ENCODE results near the gene LAP3.
"Not testable (repeated sequence)": the region's sequence is repeated elsewhere in the genome, so short reads cannot be mapped to it uniquely, and the experiment has no call there.

The LAP3 gene

DNA sequence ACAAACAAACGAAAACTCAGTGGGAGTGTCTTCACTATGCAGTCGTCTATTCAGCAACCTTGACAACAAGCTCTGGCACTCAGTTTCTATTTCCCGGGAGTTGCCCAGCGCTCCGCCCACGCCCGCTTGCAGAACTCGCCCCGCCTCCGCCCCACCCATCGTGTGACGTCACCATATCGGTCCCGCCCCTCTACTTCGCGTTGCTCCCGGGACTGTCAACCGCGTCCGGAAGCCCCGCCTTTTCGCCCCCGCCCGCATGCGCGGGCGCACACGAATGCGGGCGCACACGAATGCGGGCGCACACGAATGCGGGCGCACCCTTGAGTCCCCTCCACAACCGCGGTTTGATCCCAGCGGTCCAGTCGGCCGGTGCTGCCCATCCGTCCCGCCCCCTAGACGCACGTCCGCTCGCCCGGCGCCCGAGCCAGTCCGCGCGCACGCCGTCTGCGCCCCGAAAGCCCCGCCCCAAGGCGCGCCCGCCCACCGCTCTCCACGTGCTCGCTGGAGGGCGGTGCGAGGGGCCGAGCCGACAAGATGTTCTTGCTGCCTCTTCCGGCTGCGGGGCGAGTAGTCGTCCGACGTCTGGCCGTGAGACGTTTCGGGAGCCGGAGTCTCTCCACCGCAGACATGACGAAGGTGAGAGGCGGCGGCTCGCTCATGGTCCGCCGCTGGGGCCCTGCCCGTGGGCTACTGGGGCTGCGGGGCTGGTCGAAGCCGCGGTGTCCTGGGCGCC, at the start of gene LAP3:
Gene LAP3, plus strand, starts transcription at position 267 of the 733 bp plus-strand sequence. Its CDS starts 268 bp downstream, at position 535.
- peak; percentile 95 to 100 (median 98) for DNase-seq (ENCODE audit: low read depth in 2 of 3, low spot score in 1 of 3)

GRCh38 chr4:17528551-17529165, 48.3 kb upstream of the LAP3 start:
- DNase-seq (ENCODE audit: low read depth in 2 of 3, low spot score in 1 of 3), result no peak

- no peak for DNase-seq (ENCODE audit: low read depth in 2 of 3, low spot score in 1 of 3)
Observed at GRCh38 chr4:17531538-17532285, 45.3 kb upstream of the LAP3 start.

DNA sequence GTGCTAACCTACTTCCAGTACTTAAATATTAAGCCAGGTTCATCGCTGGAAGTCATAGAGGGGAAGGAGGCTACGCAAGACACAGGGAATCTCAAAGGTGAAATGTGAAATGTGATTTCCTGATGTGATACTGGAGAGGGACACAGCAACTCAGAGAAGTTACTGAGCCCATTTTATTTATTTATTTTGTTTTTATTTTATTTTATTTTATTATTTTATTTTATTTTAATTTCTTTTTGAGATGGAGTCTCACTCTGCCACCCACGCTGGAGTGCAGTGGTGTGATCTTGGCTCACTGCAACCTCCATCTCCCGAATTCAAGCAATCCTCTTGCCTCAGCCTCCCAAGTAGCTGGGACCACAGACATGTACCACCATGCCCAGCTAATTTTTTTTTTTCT, 42.3 kb upstream of the LAP3 start:
- DNase-seq (ENCODE audit: low read depth in 2 of 3, low spot score in 1 of 3), result no peak

- DNase-seq (ENCODE audit: low read depth in 2 of 3, low spot score in 1 of 3), result no peak
Observed at GRCh38 chr4:17535242-17535641, 41.8 kb upstream of the LAP3 start.

DNA sequence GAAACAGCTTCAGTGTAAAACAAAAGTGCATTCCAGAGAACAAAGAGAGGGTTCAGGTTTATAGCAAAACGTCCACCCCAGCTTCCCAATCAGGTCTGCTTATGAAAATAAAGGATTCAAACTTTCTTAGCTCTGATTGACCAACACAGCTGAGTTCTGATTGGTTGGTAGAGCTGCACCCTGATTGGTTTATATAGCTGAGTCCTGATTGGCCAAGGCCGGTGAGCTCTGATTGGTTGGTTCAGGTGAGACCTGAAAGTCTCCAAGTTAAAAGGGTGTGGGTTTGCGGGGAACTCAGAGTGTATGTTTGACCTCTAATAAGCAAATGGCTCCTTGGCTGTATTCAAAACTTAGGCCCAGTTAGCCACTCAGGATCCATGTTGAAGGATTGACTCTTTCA, 41.1 kb upstream of the LAP3 start:
- DNase-seq (ENCODE audit: low read depth in 2 of 3, low spot score in 1 of 3), result no peak

GRCh38 chr4:17537060-17537459, 39.9 kb upstream of the LAP3 start:
- not testable (repeated sequence) for DNase-seq (ENCODE audit: low read depth in 2 of 3, low spot score in 1 of 3)

- no peak for DNase-seq (ENCODE audit: low read depth in 2 of 3, low spot score in 1 of 3)
Observed at GRCh38 chr4:17544205-17544604, 32.8 kb upstream of the LAP3 start.

DNA sequence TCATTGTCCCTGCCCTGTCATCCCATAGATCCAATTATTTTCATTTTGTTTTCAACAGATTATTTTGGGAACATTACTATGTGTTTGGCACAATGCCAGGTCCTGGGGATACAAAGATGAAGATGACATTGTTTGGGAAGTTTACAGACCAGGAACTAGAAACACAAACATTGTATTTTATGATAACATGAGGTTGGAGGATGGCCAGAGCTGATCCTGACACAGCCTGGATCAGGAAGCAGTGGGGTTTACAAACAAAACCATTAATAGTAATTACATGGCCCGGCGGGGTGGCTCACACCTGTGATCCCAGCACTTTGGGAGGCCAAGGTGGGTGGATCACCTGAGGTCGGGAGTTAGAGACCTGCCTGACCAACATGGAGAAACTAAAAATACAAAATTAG, 32.2 kb upstream of the LAP3 start:
- DNase-seq (ENCODE audit: low read depth in 2 of 3, low spot score in 1 of 3), result no peak

- DNase-seq (ENCODE audit: low read depth in 2 of 3, low spot score in 1 of 3), result no peak
Observed at GRCh38 chr4:17545374-17546140, 31.4 kb upstream of the LAP3 start.

GRCh38 chr4:17546222-17546621, 30.8 kb upstream of the LAP3 start:
- DNase-seq (ENCODE audit: low read depth in 2 of 3, low spot score in 1 of 3), result no peak

DNA sequence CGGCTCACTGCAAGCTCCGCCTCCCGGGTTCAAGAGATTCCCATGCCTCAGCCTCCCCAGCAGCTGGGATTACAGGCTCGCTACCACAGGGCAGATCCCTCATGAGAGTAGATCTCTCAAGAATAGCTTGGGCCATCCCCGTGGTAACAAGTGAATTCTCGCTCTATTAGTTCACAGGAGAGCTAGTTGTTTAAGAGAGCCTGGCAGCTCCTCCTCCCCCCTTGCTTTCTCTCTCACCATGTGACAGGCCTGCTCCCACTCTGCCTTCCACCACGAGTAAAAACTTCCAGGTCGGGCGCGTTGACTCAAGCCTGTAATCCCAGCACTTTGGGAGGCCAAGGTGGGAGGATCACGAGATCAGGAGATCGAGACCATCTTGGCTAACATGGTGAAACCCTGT, 30.3 kb upstream of the LAP3 start:
- no peak for DNase-seq (ENCODE audit: low read depth in 2 of 3, low spot score in 1 of 3)

- no peak for DNase-seq (ENCODE audit: low read depth in 2 of 3, low spot score in 1 of 3)
Observed at GRCh38 chr4:17550549-17550948, 26.4 kb upstream of the LAP3 start.

DNA sequence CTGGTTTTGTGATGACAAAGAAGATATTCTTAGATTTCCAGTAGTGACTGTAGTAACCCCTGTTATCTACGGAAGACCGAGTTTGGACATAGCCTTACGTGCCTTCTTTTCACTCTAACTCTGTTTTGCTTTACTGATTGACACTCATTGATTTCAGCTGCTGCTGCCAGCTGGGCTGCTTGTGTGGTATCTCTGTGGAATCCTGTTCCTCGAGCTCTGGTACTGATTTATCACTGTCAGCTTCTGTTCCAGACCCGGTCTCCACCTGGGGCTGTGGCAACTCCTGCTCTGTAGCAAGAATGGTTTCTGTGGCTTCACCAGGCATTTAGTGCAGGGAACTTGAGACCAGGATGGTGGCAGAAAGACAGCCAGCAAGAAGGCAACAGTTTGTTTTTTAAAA, 24.6 kb upstream of the LAP3 start:
- no peak for DNase-seq (ENCODE audit: low read depth in 2 of 3, low spot score in 1 of 3)

GRCh38 chr4:17554568-17554967, 22.4 kb upstream of the LAP3 start:
- DNase-seq (ENCODE audit: low read depth in 2 of 3, low spot score in 1 of 3), result no peak

DNA sequence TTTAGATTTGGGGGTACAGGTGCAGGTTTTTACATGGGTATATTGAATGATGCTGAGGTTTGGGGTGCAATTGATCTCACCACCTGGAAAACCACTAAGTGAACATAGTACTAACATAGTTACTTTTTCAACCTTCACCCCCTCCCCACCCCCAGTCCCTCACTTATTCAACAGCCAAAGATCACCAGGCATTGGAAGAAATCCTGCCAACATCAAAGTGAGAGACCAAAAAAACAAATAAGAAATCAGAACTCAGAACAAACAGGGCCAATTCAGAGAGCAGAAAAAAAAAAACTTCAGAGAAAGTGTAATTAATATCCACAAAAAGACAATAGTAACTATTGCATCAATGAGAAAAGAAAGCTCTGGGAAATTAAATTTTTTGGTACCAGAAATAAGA, 20.5 kb upstream of the LAP3 start:
- no peak for DNase-seq (ENCODE audit: low read depth in 2 of 3, low spot score in 1 of 3)

- no peak for DNase-seq (ENCODE audit: low read depth in 2 of 3, low spot score in 1 of 3)
Observed at GRCh38 chr4:17557880-17558279, 19.1 kb upstream of the LAP3 start.

DNA sequence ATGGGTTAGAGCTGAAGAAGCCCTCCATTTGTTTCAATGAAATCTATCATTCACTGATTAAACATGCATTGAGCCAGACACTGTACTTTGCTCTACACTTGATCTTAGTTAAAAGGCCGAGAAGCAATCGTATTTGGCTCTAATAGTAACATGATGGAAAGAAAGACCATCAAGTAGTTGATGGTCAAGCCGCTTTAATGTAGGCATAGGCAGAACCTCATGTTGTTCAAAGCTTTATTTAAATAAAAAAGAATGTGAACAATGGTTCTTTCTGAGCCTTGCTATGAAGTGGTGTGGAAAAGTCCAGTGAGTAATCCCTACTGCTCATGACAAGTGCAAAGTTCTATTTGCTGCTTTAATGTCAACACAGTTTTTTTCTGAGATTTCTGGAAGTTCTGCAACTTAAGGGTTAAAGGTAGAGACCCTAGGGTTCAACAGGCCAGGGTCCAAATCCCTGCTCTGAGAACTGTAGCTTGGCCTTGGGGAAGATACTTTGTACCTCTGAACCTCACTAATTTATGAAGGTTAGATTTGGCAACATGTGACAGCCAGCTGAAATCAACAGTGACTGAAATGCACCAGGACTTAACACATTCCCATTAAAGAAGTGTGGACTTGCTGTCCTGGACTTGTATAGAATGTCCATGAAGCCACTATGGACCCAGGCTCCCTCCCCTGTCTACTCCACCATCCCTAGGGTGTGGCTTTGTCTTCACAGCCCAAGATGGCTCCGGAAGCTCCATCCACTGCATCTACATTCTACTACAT, 17.9 kb upstream of the LAP3 start:
- DNase-seq (ENCODE audit: low read depth in 2 of 3, low spot score in 1 of 3), result no peak

GRCh38 chr4:17559709-17560048, 17.3 kb upstream of the LAP3 start:
- DNase-seq (ENCODE audit: low read depth in 2 of 3, low spot score in 1 of 3), result no peak

- DNase-seq (ENCODE audit: low read depth in 2 of 3, low spot score in 1 of 3), result no peak
Observed at GRCh38 chr4:17560065-17560673, 16.8 kb upstream of the LAP3 start.

Data from stimulated activated CD4-positive, alpha-beta T cell treated with anti-CD3 and anti-CD28 coated beads, Interleukin-12 subunit alpha, Interleukin-12 subunit beta, amount 100 ng/mL, for 48 hours (primary cell).